Sigmoid colon (tissue), 7 donors: ENCODE measurements around the gene DLK2. TPM values are rescaled to one million over a fixed set of nuclear protein-coding genes. Genes with fewer than 3 reads are reported as not detected.

ENCODE experiments used
- DNase-seq: peaks from one replicate; pipeline ENCODE4 v3.0.0-alpha.2; 2019
- H3K27ac ChIP-seq, 4 donors: fragments of 200-600 bp; sonication (generic); one replicate each; pipeline ENCODE4 v1.5.1; 2016 to 2019; ENCODE audit warnings: mild to moderate bottlenecking in 1 of 4
- H3K27me3 ChIP-seq, 3 donors: fragments of 200-600 bp; sonication (generic); one replicate each; pipeline ENCODE4 v1.5.1; 2019; ENCODE audit warnings: mild to moderate bottlenecking in 1 of 3
- H3K36me3 ChIP-seq, 4 donors: fragments of 200-600 bp; sonication (generic); one replicate each; pipeline ENCODE4 v1.5.1; 2016 to 2019
- H3K4me1 ChIP-seq, 4 donors: fragments of 200-600 bp; sonication (generic); one replicate each; pipeline ENCODE4 v1.5.1; 2017 to 2019
- H3K4me3 ChIP-seq, 4 donors: fragments of 200-600 bp; sonication (generic); one replicate each; pipeline ENCODE4 v1.5.1; 2017 to 2019; ENCODE audit warnings: mild to moderate bottlenecking in 2 of 4, moderate library complexity in 1 of 4
- H3K9me3 ChIP-seq, 4 donors: fragments of 200-600 bp in 3 of 4; sonication (generic) in 3 of 4; one replicate each; pipeline versions ENCODE4 v1.5.1 to v1.6.1; 2013 to 2019
- EP300 ChIP-seq, 4 donors: sonication (generic); formaldehyde crosslinking; IDR thresholded peaks; one replicate each; pipeline ENCODE4 v1.6.1; 2017; ENCODE audit warnings: antibody characterized with exemption in 4 of 4
- POLR2A ChIP-seq, 2 donors: fragments of 450-650 bp; IDR thresholded peaks; one replicate each; pipeline ENCODE4 v1.6.1; 2016; ENCODE audit warnings: antibody characterized with exemption in 2 of 2, mild to moderate bottlenecking in 2 of 2, moderate library complexity in 2 of 2
- POLR2AphosphoS5 ChIP-seq, 4 donors: sonication (generic); formaldehyde crosslinking; IDR thresholded peaks; one replicate each; pipeline ENCODE4 v1.6.1; 2017; ENCODE audit warnings: antibody characterized with exemption in 4 of 4
- WGBS, 2 donors: extraction: QIAGEN DNeasy Blood & Tissue Kit; methylation state at CpG; one replicate each; pipeline ENCODE4 v1.1.7; 2013; 5-methylcytosine and 5-hydroxymethylcytosine counted together
- intact Hi-C: fragments of 100-400 bp; cut with DNase I; formaldehyde crosslinking; loops from one replicate; pipeline ENCODE4 v1.15.1; 2023
- polyA plus RNA-seq, 3 donors: library from polyadenylated mRNA; stranded (reverse); fragments of 200-250 nt; gene quantifications; one replicate each; pipeline ENCODE4 v1.2.3, GENCODE V29; 2013
- total RNA-seq, 4 donors: library from RNA; depleted of rRNA; stranded (reverse); fragments of >200 nt; gene quantifications; one replicate each; pipeline ENCODE4 v1.1.0, GENCODE V29; 2016
- TF ChIP-seq, protein P1 (sequence below), 4 experiments: fragments of 450-650 bp in 3 of 4; fragments of 200-600 bp in 1 of 4; IDR thresholded peaks; one replicate each; pipeline ENCODE4 v1.5.1; 2016 to 2019; ENCODE audit warnings: antibody characterized with exemption in 4 of 4, mild to moderate bottlenecking in 3 of 4, moderate library complexity in 2 of 4
- donor health status: healthy with polysubstance abuse.
- donor health status: Bipolar disorder and iron deficiency.
- donor health status: healthy.

The DLK2 gene
- total and polyA plus RNA-seq, 7 donors = 0.64 TPM; not detected in 6

DNA sequence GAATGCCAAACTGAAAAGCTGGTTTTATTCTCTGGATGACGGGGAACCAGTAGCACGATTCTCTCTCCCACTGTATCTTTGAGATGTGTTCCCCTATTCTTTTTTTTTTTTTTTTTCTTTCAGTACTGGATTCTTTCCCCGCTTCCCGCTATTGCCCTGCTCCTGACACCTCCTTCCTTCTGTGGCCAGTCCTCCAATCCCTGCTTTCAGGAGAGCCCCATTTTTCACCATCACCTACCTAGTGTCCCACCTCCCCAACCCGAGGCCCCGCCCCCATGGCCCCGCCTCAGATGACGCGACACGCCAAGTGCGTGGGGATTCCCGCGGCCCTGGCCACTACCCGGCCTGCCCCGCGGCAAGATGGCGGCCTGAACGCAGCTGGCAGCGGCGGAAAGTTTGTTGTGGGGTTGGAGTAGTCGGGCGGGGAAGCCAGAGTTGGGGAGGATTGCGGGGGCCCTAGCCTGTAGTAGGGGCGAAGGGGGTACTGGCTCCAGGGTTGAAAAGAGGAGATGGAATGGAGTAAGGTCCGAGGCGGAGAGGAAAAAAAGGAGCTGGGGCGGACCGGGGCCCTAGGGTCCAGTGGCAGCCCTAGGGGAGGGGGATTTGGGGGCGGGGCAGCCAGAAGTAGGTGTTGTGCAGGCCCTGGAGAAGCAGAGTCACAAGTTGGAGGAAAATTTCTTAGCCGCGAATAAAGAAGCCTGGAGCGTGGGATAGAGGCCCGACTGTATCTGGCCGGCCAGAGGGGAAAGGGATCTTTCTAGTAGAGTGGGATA, 22.1 kb upstream of the DLK2 start, which contains the start of gene TJAP1:
TJAP1 (plus strand) TSS at position 336 of the 773 bp plus-strand sequence. CDS start 21,432 bp downstream, outside the sequence.
- Histone ChIP-seq H3K4me3 (peak within 1 kb of the TSS; percentile 59 to 82 (median 80)), H3K4me1 (peaks cover 0 to 32% (median 20%) of the 10 kb centered on the region in 4 donors), H3K36me3 (no peaks in the 10 kb centered on the region), H3K9me3 (no peaks in the 10 kb centered on the region), H3K27ac (peak within 1 kb of the TSS; percentile 69 to 87 (median 85)), H3K27me3 (no peaks in the 10 kb centered on the region)
- peak; percentile 82 to 95 (median 92) for TF ChIP-seq POLR2AphosphoS5 (IDR thresholded peaks at IDR 0.05)
- TF ChIP-seq, protein P1, sequence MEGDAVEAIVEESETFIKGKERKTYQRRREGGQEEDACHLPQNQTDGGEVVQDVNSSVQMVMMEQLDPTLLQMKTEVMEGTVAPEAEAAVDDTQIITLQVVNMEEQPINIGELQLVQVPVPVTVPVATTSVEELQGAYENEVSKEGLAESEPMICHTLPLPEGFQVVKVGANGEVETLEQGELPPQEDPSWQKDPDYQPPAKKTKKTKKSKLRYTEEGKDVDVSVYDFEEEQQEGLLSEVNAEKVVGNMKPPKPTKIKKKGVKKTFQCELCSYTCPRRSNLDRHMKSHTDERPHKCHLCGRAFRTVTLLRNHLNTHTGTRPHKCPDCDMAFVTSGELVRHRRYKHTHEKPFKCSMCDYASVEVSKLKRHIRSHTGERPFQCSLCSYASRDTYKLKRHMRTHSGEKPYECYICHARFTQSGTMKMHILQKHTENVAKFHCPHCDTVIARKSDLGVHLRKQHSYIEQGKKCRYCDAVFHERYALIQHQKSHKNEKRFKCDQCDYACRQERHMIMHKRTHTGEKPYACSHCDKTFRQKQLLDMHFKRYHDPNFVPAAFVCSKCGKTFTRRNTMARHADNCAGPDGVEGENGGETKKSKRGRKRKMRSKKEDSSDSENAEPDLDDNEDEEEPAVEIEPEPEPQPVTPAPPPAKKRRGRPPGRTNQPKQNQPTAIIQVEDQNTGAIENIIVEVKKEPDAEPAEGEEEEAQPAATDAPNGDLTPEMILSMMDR (IDR thresholded peaks at IDR 0.05) = no peak
- TF ChIP-seq POLR2A (IDR thresholded peaks at IDR 0.05) = peak; percentile 54 to 74
- no peak for TF ChIP-seq EP300 (IDR thresholded peaks at IDR 0.05)
- DNase-seq = peak; percentile 96
- intact Hi-C loops = loop anchor here (2.0 kb wide), 2 partner anchors 29 to 49 kb away; no protein-coding TSS in a partner anchor
- 1% methylated on average over 34 of the region's 34 CpGs for WGBS, 2 donors

DNA sequence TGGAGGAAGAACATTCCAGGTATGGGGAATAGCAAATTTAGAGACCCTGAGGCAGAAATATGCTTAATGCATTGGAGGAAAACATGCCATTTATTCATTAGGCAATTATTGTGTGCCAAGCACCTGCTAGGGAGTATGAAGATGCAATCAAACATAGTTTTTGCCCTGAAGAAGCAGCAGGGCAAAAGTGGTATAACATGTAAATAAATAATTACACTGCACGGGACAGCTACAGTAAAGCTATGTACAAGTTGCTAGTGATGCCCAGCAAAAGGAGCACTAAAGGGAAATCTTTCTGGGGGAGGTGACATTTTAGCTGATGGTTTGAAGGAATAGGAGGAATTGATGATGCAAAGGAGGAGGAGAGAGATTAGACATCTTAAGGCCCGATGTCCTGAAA, 21.4 kb upstream of the DLK2 start:
- 16 to 35% methylated on average over 2 of the region's 2 CpGs for WGBS, 2 donors
- peak overlapping the region in 3 of 4 donors; percentile 79 to 82 (median 82) for H3K4me3 ChIP-seq
- no peaks in the 10 kb centered on the region for H3K9me3 ChIP-seq
- DNase-seq = no peak
- TF ChIP-seq POLR2A (IDR thresholded peaks at IDR 0.05) (no peak), EP300 (IDR thresholded peaks at IDR 0.05) (no peak), POLR2AphosphoS5 (IDR thresholded peaks at IDR 0.05) (no peak)
- H3K36me3 ChIP-seq = no peaks in the 10 kb centered on the region
- H3K27ac ChIP-seq = peak overlapping the region; percentile 69 to 87 (median 85)
- no peaks in the 10 kb centered on the region for H3K27me3 ChIP-seq
- H3K4me1 ChIP-seq = peaks cover 0 to 32% (median 20%) of the 10 kb centered on the region in 4 donors
- intact Hi-C loops = loop anchor here (2.0 kb wide), 2 partner anchors 30 to 48 kb away; no protein-coding TSS in a partner anchor

DNA sequence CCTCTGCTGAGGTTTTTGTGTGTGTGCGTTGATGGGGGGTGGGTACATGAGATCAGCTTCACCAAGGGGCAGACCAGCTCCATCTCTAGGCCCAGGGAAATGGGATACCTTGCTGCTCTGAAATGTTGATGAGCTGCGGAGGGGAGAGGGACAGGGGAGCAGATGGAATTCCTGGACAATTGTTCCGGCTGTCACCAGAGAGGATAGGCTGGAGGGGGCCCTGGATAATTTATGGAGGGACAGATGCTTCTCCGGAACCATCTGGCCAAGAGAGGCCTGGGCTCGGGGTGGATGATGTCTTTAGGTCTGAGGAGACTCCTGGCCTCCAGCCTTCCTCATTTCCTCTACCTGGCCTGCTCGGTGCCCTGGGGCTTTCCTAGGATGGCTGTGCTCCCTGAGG, 20.2 kb upstream of the DLK2 start:
- Histone ChIP-seq H3K27ac (no peak overlapping the region), H3K4me1 (peaks cover 0 to 32% (median 20%) of the 10 kb centered on the region in 4 donors), H3K36me3 (no peaks in the 10 kb centered on the region), H3K27me3 (peaks cover 0 to 2% (median 0%) of the 10 kb centered on the region in 3 donors), H3K4me3 (no peak overlapping the region), H3K9me3 (no peaks in the 10 kb centered on the region)
- no peak for DNase-seq
- TF ChIP-seq, protein P1 (IDR thresholded peaks at IDR 0.05) = no peak
- TF ChIP-seq POLR2A (IDR thresholded peaks at IDR 0.05) (no peak), EP300 (IDR thresholded peaks at IDR 0.05) (no peak), POLR2AphosphoS5 (IDR thresholded peaks at IDR 0.05) (no peak)
- intact Hi-C loops = no loop called here
- 82 to 87% methylated on average over 6 of the region's 6 CpGs for WGBS, 2 donors

DNA sequence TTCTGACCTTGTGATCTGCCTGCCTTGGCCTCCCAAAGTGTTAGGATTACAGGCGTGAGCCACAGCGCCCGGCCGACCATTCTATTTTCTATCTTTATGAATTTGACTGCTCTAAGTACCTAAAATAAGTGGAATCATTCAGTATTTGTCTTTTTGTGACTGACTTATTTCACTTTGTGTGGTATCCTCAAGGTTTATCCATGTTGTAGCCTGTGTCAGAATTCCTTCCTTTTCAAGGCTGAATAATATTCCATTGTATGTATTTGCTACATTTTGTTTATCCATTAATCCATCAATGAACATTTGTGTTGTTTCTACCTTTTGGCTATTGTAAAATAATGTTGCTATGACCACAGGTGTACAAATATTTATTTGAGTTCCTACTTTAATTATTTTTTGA, 17.2 kb upstream of the DLK2 start:
- peaks cover 0 to 16% (median 0%) of the 10 kb centered on the region in 3 donors for H3K27me3 ChIP-seq
- WGBS, 2 donors = 96 to 98% methylated on average over 4 of the region's 4 CpGs
- no peaks in the 10 kb centered on the region for H3K36me3 ChIP-seq
- no peak for DNase-seq
- peaks cover 0 to 6% (median 0%) of the 10 kb centered on the region in 4 donors for H3K4me1 ChIP-seq
- H3K9me3 ChIP-seq = no peaks in the 10 kb centered on the region
- H3K4me3 ChIP-seq = no peak overlapping the region
- H3K27ac ChIP-seq = no peak overlapping the region
- intact Hi-C loops = no loop called here
- TF ChIP-seq, protein P1 (IDR thresholded peaks at IDR 0.05) = no peak
- TF ChIP-seq EP300 (IDR thresholded peaks at IDR 0.05) (no peak), POLR2A (IDR thresholded peaks at IDR 0.05) (no peak), POLR2AphosphoS5 (IDR thresholded peaks at IDR 0.05) (no peak)

DNA sequence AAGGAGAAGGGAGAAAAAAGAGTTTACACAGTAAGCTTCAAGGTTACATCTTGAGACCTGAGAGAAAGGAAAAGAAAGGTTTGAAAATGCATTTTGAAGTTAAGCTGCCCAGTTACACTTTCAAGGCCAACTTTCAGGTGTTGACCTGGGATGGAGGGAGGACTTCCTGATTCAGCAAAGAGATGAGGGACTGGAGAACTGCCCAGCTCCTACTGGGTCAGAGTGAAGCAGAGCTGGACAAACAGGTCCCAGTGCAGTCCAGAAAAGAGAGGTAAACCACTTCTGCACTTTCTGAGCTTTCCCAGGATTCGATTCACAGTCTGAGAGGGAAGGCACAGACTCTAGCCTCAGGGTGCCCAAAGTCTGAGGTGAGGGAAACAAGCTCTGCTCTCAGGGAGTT, 16.1 kb upstream of the DLK2 start:
- Histone ChIP-seq H3K4me1 (no peaks in the 10 kb centered on the region), H3K4me3 (no peak overlapping the region), H3K27ac (no peak overlapping the region), H3K36me3 (no peaks in the 10 kb centered on the region), H3K27me3 (peaks cover 0 to 16% (median 0%) of the 10 kb centered on the region in 3 donors), H3K9me3 (no peaks in the 10 kb centered on the region)
- TF ChIP-seq, protein P1 (IDR thresholded peaks at IDR 0.05) = no peak
- no peak for TF ChIP-seq POLR2AphosphoS5 (IDR thresholded peaks at IDR 0.05)
- no peak for TF ChIP-seq EP300 (IDR thresholded peaks at IDR 0.05)
- no peak for TF ChIP-seq POLR2A (IDR thresholded peaks at IDR 0.05)
- DNase-seq = no peak
- WGBS, 2 donors = 49 to 76% methylated on average over 1 of the region's 1 CpG
- intact Hi-C loops = no loop called here
